GM12891 (cell line): ENCODE results near the gene PSAP.

Source experiments
- DNase-seq: peaks from one replicate; pipeline ENCODE4 v3.0.0; 2011; ENCODE audit warnings: low spot score; ENCODE audit not compliant: insufficient read length
- FAIRE-seq: peaks from 2 replicates; lab custom pipeline; 2011; peaks lifted over from hg19 to GRCh38; lab: Jason Lieb, UNC
- PAX5 ChIP-seq: IDR thresholded peaks from 2 replicates; pipeline ENCODE4 v1.6.1; 2011; ENCODE audit warnings: low read length, moderate library complexity, mild to moderate bottlenecking; ENCODE audit not compliant: insufficient read depth, severe bottlenecking
- POLR2A ChIP-seq: IDR thresholded peaks from 2 replicates; pipeline ENCODE4 v1.6.1; 2011; ENCODE audit warnings: low read depth, low read length, control low read depth
- POLR2AphosphoS5 ChIP-seq: IDR thresholded peaks from 2 replicates; pipeline ENCODE4 v1.6.1; 2011; ENCODE audit warnings: low read depth, low read length, control low read depth
- POU2F2 ChIP-seq: IDR thresholded peaks from 2 replicates; pipeline ENCODE4 v1.6.1; 2011; ENCODE audit warnings: low read depth, mild to moderate bottlenecking, control low read depth, low read length, moderate library complexity
- SPI1 ChIP-seq: IDR thresholded peaks from 2 replicates; pipeline ENCODE4 v1.6.1; 2011; ENCODE audit warnings: low read depth, low read length, control low read depth
- TAF1 ChIP-seq: IDR thresholded peaks from 2 replicates; pipeline ENCODE4 v1.6.1; 2011; ENCODE audit warnings: low read depth, low read length, control low read depth

Gene PSAP

GRCh38 chr10:71835671-71836595 lies 15.1 kb downstream of the PSAP start:
- DNase-seq = peak; percentile 81

GRCh38 chr10:71834343-71834674 lies 16.7 kb downstream of the PSAP start:
- DNase-seq (no peak), FAIRE-seq (no peak)
- TF ChIP-seq TAF1 (no peak), POU2F2 (no peak), SPI1 (no peak), POLR2AphosphoS5 (no peak), POLR2A (no peak), PAX5 (no peak)

More at GRCh38 chr10:71835671-71836595, 15.1 kb downstream of the PSAP start:
- TF ChIP-seq SPI1 (0 out of 2 replicates have a peak, but pooled peaks have one; percentile 30), TAF1 (no peak; the same call in 1 of the 2 replicates), POLR2AphosphoS5 (no peak), POU2F2 (peak; percentile 82), PAX5 (peak; percentile 97), POLR2A (no peak)
- peak; percentile 93 for FAIRE-seq

- no peak for DNase-seq
- no peak for TF ChIP-seq POLR2AphosphoS5
- no peak for TF ChIP-seq PAX5
- no peak for TF ChIP-seq POU2F2
- no peak for TF ChIP-seq SPI1
- TF ChIP-seq TAF1 = no peak
- no peak for TF ChIP-seq POLR2A
- peak; percentile 9 for FAIRE-seq
Measured at GRCh38 chr10:71833451-71834342, 17.4 kb downstream of the PSAP start.

- DNase-seq (no peak), FAIRE-seq (peak; percentile 82)
- TF ChIP-seq POU2F2 (no peak), PAX5 (no peak), TAF1 (no peak), POLR2AphosphoS5 (no peak), SPI1 (no peak), POLR2A (no peak)
Measured at GRCh38 chr10:71832967-71833366, 18.1 kb downstream of the PSAP start.

GRCh38 chr10:71831646-71832552 lies 19.2 kb downstream of the PSAP start:
- no peak for FAIRE-seq
- DNase-seq = no peak
- TF ChIP-seq POLR2A (no peak), SPI1 (no peak), POU2F2 (no peak), PAX5 (no peak), POLR2AphosphoS5 (no peak), TAF1 (no peak)

GRCh38 chr10:71830726-71831125 lies 20.3 kb downstream of the PSAP start:
- FAIRE-seq = no peak
- no peak for DNase-seq
- no peak for TF ChIP-seq PAX5
- TF ChIP-seq TAF1 = no peak
- TF ChIP-seq POLR2AphosphoS5 = no peak
- TF ChIP-seq POU2F2 = no peak

GRCh38 chr10:71829896-71830295 lies 21.2 kb downstream of the PSAP start:
- no peak for DNase-seq
- no peak for TF ChIP-seq PAX5
- no peak for TF ChIP-seq POLR2AphosphoS5
- TF ChIP-seq TAF1 = no peak
- no peak for TF ChIP-seq SPI1
- TF ChIP-seq POLR2A = no peak
- no peak for TF ChIP-seq POU2F2
- FAIRE-seq = no peak

GRCh38 chr10:71829171-71829570 lies 21.9 kb downstream of the PSAP start:
- no peak for TF ChIP-seq TAF1
- TF ChIP-seq POLR2AphosphoS5 = no peak
- TF ChIP-seq POLR2A = no peak
- TF ChIP-seq PAX5 = no peak
- no peak for TF ChIP-seq POU2F2
- no peak for TF ChIP-seq SPI1
- no peak for FAIRE-seq

GRCh38 chr10:71828702-71829101 lies 22.3 kb downstream of the PSAP start:
- TF ChIP-seq POLR2AphosphoS5 (no peak), POU2F2 (no peak), SPI1 (no peak), POLR2A (no peak), TAF1 (no peak), PAX5 (no peak)
- no peak for DNase-seq
- no peak for FAIRE-seq

More at GRCh38 chr10:71829171-71829570, 21.9 kb downstream of the PSAP start:
- DNase-seq = no peak
